ENCODE measurements around the gene TRAPPC12.

The TRAPPC12 gene

GRCh38 chr2:3429066-3429610, 49.6 kb downstream of the TRAPPC12 start:
- Histone ChIP-seq H3K4me3 (ENCODE audit: low read depth, low read length) (no peak overlapping the region), H3K9me3 (no peaks in the 10 kb centered on the region), H3K4me1 (peaks cover 3% of the 10 kb centered on the region), H3K36me3 (peaks cover 34% of the 10 kb centered on the region), H3K27me3 (no peaks in the 10 kb centered on the region)
- no peak for TF ChIP-seq CTCF (IDR thresholded peaks at IDR 0.05; ENCODE audit: low read depth, low read length)
- DNase-seq, result no peak

GRCh38 chr2:3430172-3430571, 50.7 kb downstream of the TRAPPC12 start:
- peaks cover 3% of the 10 kb centered on the region for H3K4me1 ChIP-seq
- no peak for TF ChIP-seq CTCF (IDR thresholded peaks at IDR 0.05; ENCODE audit: low read depth, low read length)
- no peak for DNase-seq
- H3K4me3 ChIP-seq (ENCODE audit: low read depth, low read length), result no peak overlapping the region
- H3K27me3 ChIP-seq, result no peaks in the 10 kb centered on the region
- no peaks in the 10 kb centered on the region for H3K9me3 ChIP-seq
- peaks cover 24% of the 10 kb centered on the region for H3K36me3 ChIP-seq

- H3K9me3 ChIP-seq, result no peaks in the 10 kb centered on the region
- H3K4me1 ChIP-seq, result peaks cover 3% of the 10 kb centered on the region
- no peak overlapping the region for H3K4me3 ChIP-seq (ENCODE audit: low read depth, low read length)
- peaks cover 19% of the 10 kb centered on the region for H3K36me3 ChIP-seq
- TF ChIP-seq CTCF (IDR thresholded peaks at IDR 0.05; ENCODE audit: low read depth, low read length), result no peak
- DNase-seq, result no peak
- no peaks in the 10 kb centered on the region for H3K27me3 ChIP-seq
Observed at GRCh38 chr2:3430740-3431490, 51.4 kb downstream of the TRAPPC12 start.

GRCh38 chr2:3432067-3432466, 52.6 kb downstream of the TRAPPC12 start:
- Histone ChIP-seq H3K9me3 (no peaks in the 10 kb centered on the region), H3K36me3 (peaks cover 12% of the 10 kb centered on the region), H3K4me1 (peaks cover 3% of the 10 kb centered on the region), H3K4me3 (ENCODE audit: low read depth, low read length) (no peak overlapping the region), H3K27me3 (no peaks in the 10 kb centered on the region)
- no peak for DNase-seq
- no peak for TF ChIP-seq CTCF (IDR thresholded peaks at IDR 0.05; ENCODE audit: low read depth, low read length)

- Histone ChIP-seq H3K4me3 (ENCODE audit: low read depth, low read length) (no peak overlapping the region), H3K27me3 (no peaks in the 10 kb centered on the region), H3K4me1 (peaks cover 3% of the 10 kb centered on the region), H3K9me3 (no peaks in the 10 kb centered on the region), H3K36me3 (peaks cover 9% of the 10 kb centered on the region)
- TF ChIP-seq CTCF (IDR thresholded peaks at IDR 0.05; ENCODE audit: low read depth, low read length), result no peak
- DNase-seq, result no peak
Observed at GRCh38 chr2:3432693-3433338, 53.3 kb downstream of the TRAPPC12 start.

- no peak overlapping the region for H3K4me3 ChIP-seq (ENCODE audit: low read depth, low read length)
- no peak for TF ChIP-seq CTCF (IDR thresholded peaks at IDR 0.05; ENCODE audit: low read depth, low read length)
- H3K9me3 ChIP-seq, result no peaks in the 10 kb centered on the region
- peaks cover 3% of the 10 kb centered on the region for H3K4me1 ChIP-seq
- H3K36me3 ChIP-seq, result peaks cover 9% of the 10 kb centered on the region
- no peak for DNase-seq
- no peaks in the 10 kb centered on the region for H3K27me3 ChIP-seq
Observed at GRCh38 chr2:3433339-3433699, 53.8 kb downstream of the TRAPPC12 start.
